GM12874 (cell line): ENCODE data around the gene IRF2.

Experiments used
- TF ChIP-seq, protein P1 (sequence below): IDR thresholded peaks from 2 replicates; pipeline ENCODE4 v1.5.1; 2011; ENCODE audit warnings: low read depth, mild to moderate bottlenecking, control low read depth, low read length, moderate library complexity; ENCODE audit not compliant: insufficient read depth

The IRF2 gene

DNA sequence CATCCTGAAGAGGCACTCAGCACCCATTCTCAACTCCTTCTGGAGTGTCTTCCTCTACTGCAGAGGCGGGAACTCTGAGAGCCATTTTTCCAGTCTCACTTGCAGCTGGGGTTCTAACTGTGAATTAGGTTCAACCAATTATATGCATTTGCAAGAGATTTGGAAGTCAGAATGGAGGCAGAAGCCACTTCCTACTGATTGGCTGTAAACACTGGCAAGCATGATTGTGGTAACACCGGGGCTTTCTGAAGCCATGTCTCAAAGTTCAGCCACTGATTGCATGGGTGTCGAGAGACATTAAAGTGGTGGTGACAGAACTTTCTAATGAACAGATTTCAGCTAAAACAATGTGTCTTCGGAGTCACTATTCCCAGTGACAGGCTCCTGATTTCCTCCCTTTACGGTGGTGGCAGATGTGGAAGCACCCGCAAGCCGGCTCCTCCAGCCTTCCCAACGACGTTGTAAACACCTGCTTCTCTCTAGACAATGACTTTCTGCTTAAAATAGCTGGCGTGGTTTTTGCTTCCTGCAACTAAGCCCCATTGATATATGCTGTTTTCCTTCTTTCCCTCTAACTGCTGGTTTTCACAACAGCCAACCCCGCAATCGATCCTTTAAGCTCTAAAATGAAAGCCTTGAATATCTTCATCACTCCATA is 92.0 kb downstream of the IRF2 start:
- TF ChIP-seq, protein P1, sequence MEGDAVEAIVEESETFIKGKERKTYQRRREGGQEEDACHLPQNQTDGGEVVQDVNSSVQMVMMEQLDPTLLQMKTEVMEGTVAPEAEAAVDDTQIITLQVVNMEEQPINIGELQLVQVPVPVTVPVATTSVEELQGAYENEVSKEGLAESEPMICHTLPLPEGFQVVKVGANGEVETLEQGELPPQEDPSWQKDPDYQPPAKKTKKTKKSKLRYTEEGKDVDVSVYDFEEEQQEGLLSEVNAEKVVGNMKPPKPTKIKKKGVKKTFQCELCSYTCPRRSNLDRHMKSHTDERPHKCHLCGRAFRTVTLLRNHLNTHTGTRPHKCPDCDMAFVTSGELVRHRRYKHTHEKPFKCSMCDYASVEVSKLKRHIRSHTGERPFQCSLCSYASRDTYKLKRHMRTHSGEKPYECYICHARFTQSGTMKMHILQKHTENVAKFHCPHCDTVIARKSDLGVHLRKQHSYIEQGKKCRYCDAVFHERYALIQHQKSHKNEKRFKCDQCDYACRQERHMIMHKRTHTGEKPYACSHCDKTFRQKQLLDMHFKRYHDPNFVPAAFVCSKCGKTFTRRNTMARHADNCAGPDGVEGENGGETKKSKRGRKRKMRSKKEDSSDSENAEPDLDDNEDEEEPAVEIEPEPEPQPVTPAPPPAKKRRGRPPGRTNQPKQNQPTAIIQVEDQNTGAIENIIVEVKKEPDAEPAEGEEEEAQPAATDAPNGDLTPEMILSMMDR, result no peak

GRCh38 chr4:184380707-184381106 is 93.6 kb downstream of the IRF2 start:
- TF ChIP-seq, protein P1, result no peak

DNA sequence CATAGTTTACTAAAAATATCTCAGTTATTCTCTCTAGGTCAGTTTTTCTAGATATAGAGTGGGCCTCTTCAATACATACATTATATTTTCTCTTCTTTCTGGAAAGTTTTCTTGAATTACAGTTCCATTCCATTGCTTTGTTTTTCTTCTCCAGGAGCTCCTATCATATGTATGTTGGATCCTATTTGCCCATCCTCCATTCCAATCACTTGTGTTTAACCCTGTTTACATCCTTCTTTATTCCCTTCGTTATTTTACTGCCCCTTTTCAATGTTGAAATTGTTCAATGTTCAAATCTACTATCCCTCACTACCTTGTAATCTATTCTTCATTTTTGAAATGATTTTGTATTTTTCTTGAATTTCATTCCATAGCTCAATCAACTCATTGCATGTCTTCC is 97.4 kb downstream of the IRF2 start:
- TF ChIP-seq, protein P1, result no peak

GRCh38 chr4:184376126-184376838 is 98.1 kb downstream of the IRF2 start:
- TF ChIP-seq, protein P1, result no peak

GRCh38 chr4:184375027-184375426 is 99.3 kb downstream of the IRF2 start:
- TF ChIP-seq, protein P1, result no peak

- TF ChIP-seq, protein P1, result no peak
Observed at GRCh38 chr4:184373886-184374405, 100.4 kb downstream of the IRF2 start.

DNA sequence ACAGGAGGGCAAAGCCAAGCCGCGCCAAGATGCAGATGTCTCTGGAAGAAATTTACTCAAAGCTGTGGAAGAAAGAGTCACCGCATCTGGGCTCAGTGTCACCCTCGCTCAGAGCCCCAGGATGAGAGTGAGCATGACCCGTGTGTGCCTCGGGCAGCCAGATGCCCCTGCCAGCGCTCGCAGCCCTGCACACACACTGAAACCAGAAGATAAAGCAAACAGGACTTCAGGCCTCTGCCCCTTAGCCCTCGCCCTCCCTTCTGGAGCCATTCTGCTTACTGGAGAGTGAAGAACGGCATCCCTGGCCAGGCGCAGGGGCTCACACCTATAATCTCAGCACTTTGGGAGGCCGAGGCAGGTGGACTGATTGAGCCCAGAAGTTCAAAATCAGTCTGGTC is 103.0 kb downstream of the IRF2 start:
- TF ChIP-seq, protein P1, result no peak
